Mesenchymal stem cell (in vitro differentiated cells and primary cell): ENCODE results near the gene PLS1.

Experiments used
- DNase-seq: peaks from one replicate; pipeline ENCODE4 v3.0.0-alpha.2; 2013
- H2AFZ ChIP-seq: one replicate; pipeline ENCODE4 v1.6.1; 2013; ENCODE audit warnings: low read depth, mild to moderate bottlenecking, control low read depth, inconsistent platforms, low read length, moderate library complexity
- H2AK5ac ChIP-seq: 2 replicates; pipeline ENCODE4 v1.6.1; 2013; ENCODE audit warnings: low read length, moderate library complexity, mild to moderate bottlenecking, inconsistent platforms; ENCODE audit not compliant: severe bottlenecking
- H2BK120ac ChIP-seq: one replicate; pipeline ENCODE4 v1.6.1; 2013; ENCODE audit warnings: low read depth, mild to moderate bottlenecking, inconsistent platforms, low read length, moderate library complexity
- H2BK12ac ChIP-seq, 2 experiments: one replicate each; pipeline ENCODE4 v1.6.1; 2013; ENCODE audit warnings: inconsistent platforms in 2 of 2, low read length in 2 of 2, mild to moderate bottlenecking in 2 of 2, moderate library complexity in 2 of 2, control low read depth in 1 of 2
- H2BK15ac ChIP-seq: one replicate; pipeline ENCODE4 v1.6.1; 2013; ENCODE audit warnings: mild to moderate bottlenecking, low read depth, inconsistent platforms; ENCODE audit not compliant: poor library complexity, severe bottlenecking
- H2BK5ac ChIP-seq: 2 replicates; pipeline ENCODE4 v1.6.1; 2013; ENCODE audit warnings: low read depth, mild to moderate bottlenecking, low read length, control low read depth, inconsistent platforms; ENCODE audit not compliant: poor library complexity, severe bottlenecking
- H3K14ac ChIP-seq, 2 experiments: one replicate each; pipeline ENCODE4 v1.6.1; 2013; ENCODE audit warnings: inconsistent platforms in 2 of 2, low read length in 2 of 2, control low read depth in 1 of 2, mild to moderate bottlenecking in 1 of 2, moderate library complexity in 1 of 2
- H3K18ac ChIP-seq, 2 experiments: one replicate each; pipeline ENCODE4 v1.6.1; 2013; ENCODE audit warnings: inconsistent platforms in 2 of 2, low read length in 2 of 2, control low read depth in 1 of 2, low read depth in 1 of 2, mild to moderate bottlenecking in 1 of 2
- H3K23ac ChIP-seq, 2 experiments: one replicate each; pipeline ENCODE4 v1.6.1; 2013; ENCODE audit warnings: inconsistent platforms in 2 of 2, low read length in 2 of 2, mild to moderate bottlenecking in 2 of 2, moderate library complexity in 2 of 2, control low read depth in 1 of 2
- H3K27ac ChIP-seq: 2 replicates; pipeline ENCODE4 v1.5.1; 2013; ENCODE audit warnings: mild to moderate bottlenecking, moderate library complexity, low read length, control low read depth, inconsistent platforms; ENCODE audit not compliant: poor library complexity, severe bottlenecking
- H3K27me3 ChIP-seq, 2 experiments: 2 replicates each; pipeline versions ENCODE4 v1.6.1 to v1.7.0; 2013; ENCODE audit warnings: low read length in 2 of 2, mild to moderate bottlenecking in 2 of 2, moderate library complexity in 2 of 2, control low read depth in 1 of 2, inconsistent platforms in 1 of 2; ENCODE audit not compliant: control insufficient read depth in 1 of 2, insufficient read depth in 1 of 2
- H3K36me3 ChIP-seq, 2 experiments: 2 replicates each; pipeline versions ENCODE4 v1.6.1 to v1.7.0; 2013; ENCODE audit warnings: low read length in 2 of 2, control low read depth in 1 of 2, inconsistent platforms in 1 of 2, low read depth in 1 of 2, mild to moderate bottlenecking in 1 of 2; ENCODE audit not compliant: insufficient read depth in 2 of 2, control insufficient read depth in 1 of 2
- H3K4ac ChIP-seq, 2 experiments: one replicate each; pipeline ENCODE4 v1.6.1; 2013; ENCODE audit warnings: inconsistent platforms in 2 of 2, low read length in 2 of 2, mild to moderate bottlenecking in 2 of 2, moderate library complexity in 2 of 2, control low read depth in 1 of 2, low read depth in 1 of 2
- H3K4me1 ChIP-seq: 2 replicates; pipeline ENCODE4 v1.6.1; 2013; ENCODE audit warnings: low read depth, low read length, control low read depth; ENCODE audit not compliant: control insufficient read depth, insufficient read depth
- H3K4me2 ChIP-seq: 2 replicates; pipeline ENCODE4 v1.6.1; 2013; ENCODE audit warnings: low read length, mild to moderate bottlenecking, inconsistent platforms; ENCODE audit not compliant: poor library complexity, severe bottlenecking
- H3K4me3 ChIP-seq, 2 experiments: 2 replicates each; pipeline versions ENCODE4 v1.5.1 to v1.7.0; 2013; ENCODE audit warnings: low read length in 2 of 2, mild to moderate bottlenecking in 2 of 2, control low read depth in 1 of 2, low read depth in 1 of 2; ENCODE audit not compliant: insufficient read depth in 1 of 2
- H3K79me1 ChIP-seq: replicated peaks from 2 replicates; pipeline ENCODE4 v1.6.1; 2013; ENCODE audit warnings: mild to moderate bottlenecking, control low read depth, low read length, inconsistent platforms; ENCODE audit not compliant: poor library complexity, severe bottlenecking
- H3K9ac ChIP-seq: 2 replicates; pipeline ENCODE4 v1.7.0; 2013; ENCODE audit warnings: mild to moderate bottlenecking, low read length, moderate library complexity
- H3K9me3 ChIP-seq: 2 replicates; pipeline ENCODE4 v1.7.0; 2013; ENCODE audit warnings: mild to moderate bottlenecking, low read length; ENCODE audit not compliant: control insufficient read depth
- H4K8ac ChIP-seq: one replicate; pipeline ENCODE4 v1.6.1; 2013; ENCODE audit warnings: inconsistent platforms, mild to moderate bottlenecking, low read length, moderate library complexity
- H4K91ac ChIP-seq: one replicate; pipeline ENCODE4 v1.6.1; 2013; ENCODE audit warnings: mild to moderate bottlenecking, low read length, inconsistent platforms
- WGBS: methylation state at CpG from one replicate; pipeline ENCODE4 v1.1.7; 2013; ENCODE audit warnings: mixed read lengths; 5-methylcytosine and 5-hydroxymethylcytosine counted together

Gene PLS1

DNA sequence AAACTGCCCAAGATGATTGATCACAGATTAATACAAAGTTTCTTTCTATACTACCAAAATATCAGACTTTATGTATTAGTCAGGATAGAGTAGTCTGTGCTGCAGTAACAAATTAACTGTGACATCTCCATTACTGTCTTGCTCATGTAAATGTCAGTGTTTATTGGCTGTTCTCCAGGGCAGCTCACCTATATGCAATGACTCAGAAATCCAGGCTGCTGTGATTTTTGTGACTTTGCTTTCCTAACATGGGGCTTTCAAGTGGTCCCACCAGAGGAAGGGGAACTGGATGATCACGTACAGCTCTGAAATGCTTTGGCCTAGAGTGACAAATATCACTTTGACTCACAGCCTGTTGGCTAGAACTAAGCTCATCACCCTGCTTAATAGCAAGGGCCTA, 12.9 kb downstream of the PLS1 start:
- Histone ChIP-seq H2BK120ac (no peak overlapping the region), H2AFZ (no peak overlapping the region), H3K14ac (no peak overlapping the region), H2BK5ac (no peak overlapping the region), H4K91ac (no peak overlapping the region), H3K4me3 (no peak overlapping the region), H4K8ac (no peak overlapping the region), H2BK12ac (no peak overlapping the region), H2AK5ac (no peak overlapping the region), H3K18ac (no peak overlapping the region), H3K9ac (no peak overlapping the region), H3K27me3 (no peaks in the 10 kb centered on the region), H3K36me3 (no peaks in the 10 kb centered on the region), H3K4me1 (peaks cover 2% of the 10 kb centered on the region), H3K4ac (no peak overlapping the region), H3K27ac (no peak overlapping the region), H3K9me3 (no peaks in the 10 kb centered on the region), H3K23ac (no peak overlapping the region), H2BK15ac (no peak overlapping the region), H3K4me2 (no peak overlapping the region), H3K79me1 (peaks cover 18% of the 10 kb centered on the region)
- no peak for DNase-seq
- 86% methylated on average over 1 of the region's 1 CpG for WGBS

- Histone ChIP-seq H2BK15ac (no peak overlapping the region), H3K36me3 (no peaks in the 10 kb centered on the region), H3K14ac (no peak overlapping the region), H3K4me2 (no peak overlapping the region), H2BK120ac (no peak overlapping the region), H4K91ac (no peak overlapping the region), H3K9me3 (no peaks in the 10 kb centered on the region), H3K79me1 (peaks cover 22% of the 10 kb centered on the region), H3K4me3 (no peak overlapping the region), H3K9ac (no peak overlapping the region), H4K8ac (no peak overlapping the region), H2AK5ac (no peak overlapping the region), H3K27me3 (no peaks in the 10 kb centered on the region), H3K4ac (no peak overlapping the region), H3K18ac (no peak overlapping the region), H2AFZ (no peak overlapping the region), H3K4me1 (peaks cover 2% of the 10 kb centered on the region), H3K27ac (no peak overlapping the region), H2BK5ac (no peak overlapping the region), H2BK12ac (no peak overlapping the region), H3K23ac (no peak overlapping the region)
- WGBS: 88% methylated on average over 1 of the region's 1 CpG
- no peak for DNase-seq
These were observed 15.0 kb downstream of the PLS1 start for GRCh38 chr3:142611206-142611605.

GRCh38 chr3:142613491-142613890, 17.3 kb downstream of the PLS1 start:
- Histone ChIP-seq H3K27me3 (no peaks in the 10 kb centered on the region), H3K23ac (no peak overlapping the region), H3K14ac (no peak overlapping the region), H2BK12ac (no peak overlapping the region), H3K27ac (no peak overlapping the region), H2BK5ac (no peak overlapping the region), H2AK5ac (no peak overlapping the region), H3K79me1 (peaks cover 23% of the 10 kb centered on the region), H3K36me3 (no peaks in the 10 kb centered on the region), H3K4me2 (no peak overlapping the region), H3K4me1 (peaks cover 2% of the 10 kb centered on the region), H4K91ac (no peak overlapping the region), H4K8ac (no peak overlapping the region), H2AFZ (no peak overlapping the region), H3K9me3 (no peaks in the 10 kb centered on the region), H3K4ac (no peak overlapping the region), H3K9ac (no peak overlapping the region), H3K18ac (no peak overlapping the region), H2BK120ac (no peak overlapping the region), H2BK15ac (no peak overlapping the region), H3K4me3 (no peak overlapping the region)
- no peak for DNase-seq
- WGBS: 100% methylated on average over 1 of the region's 1 CpG

GRCh38 chr3:142614059-142614626, 17.9 kb downstream of the PLS1 start:
- H3K18ac ChIP-seq: no peak overlapping the region
- no peak overlapping the region for H2BK5ac ChIP-seq
- H3K9me3 ChIP-seq: no peaks in the 10 kb centered on the region
- no peak overlapping the region for H3K27ac ChIP-seq
- H2BK15ac ChIP-seq: no peak overlapping the region
- H3K4me3 ChIP-seq: no peak overlapping the region
- H3K4me1 ChIP-seq: peaks cover 3% of the 10 kb centered on the region
- no peak overlapping the region for H3K4ac ChIP-seq
- no peaks in the 10 kb centered on the region for H3K27me3 ChIP-seq
- WGBS: 93% methylated on average over 2 of the region's 2 CpGs
- H3K36me3 ChIP-seq: no peaks in the 10 kb centered on the region
- no peak overlapping the region for H3K14ac ChIP-seq
- H4K8ac ChIP-seq: no peak overlapping the region
- no peak overlapping the region for H2AFZ ChIP-seq
- DNase-seq: no peak
- no peak overlapping the region for H4K91ac ChIP-seq
- no peak overlapping the region for H2BK120ac ChIP-seq
- H3K9ac ChIP-seq: no peak overlapping the region
- no peak overlapping the region for H2BK12ac ChIP-seq
- H3K79me1 ChIP-seq: peaks cover 24% of the 10 kb centered on the region
- H3K4me2 ChIP-seq: no peak overlapping the region
- no peak overlapping the region for H2AK5ac ChIP-seq
- H3K23ac ChIP-seq: no peak overlapping the region
